COR-L47 (cell line): Measurements from ENCODE around the gene ADARB1.
"Not testable (repeated sequence)": the region's sequence is repeated elsewhere in the genome, so short reads cannot be mapped to it uniquely, and the experiment has no call there.

Experiments used
- DNase-seq: peaks from one replicate; lab custom pipeline; 2025; lab: John Stamatoyannopoulos, UW

Gene ADARB1

GRCh38 chr21:45074048-45074817 is at the start of gene ADARB1:
Gene ADARB1 (plus strand): TSS chr21:45074580. CDS start chr21:45171657, 97,077 bp downstream.
- DNase-seq, result peak; percentile 83

GRCh38 chr21:45026066-45026745 is 48.2 kb upstream of the ADARB1 start:
- no peak for DNase-seq

GRCh38 chr21:45026826-45027225 is 47.6 kb upstream of the ADARB1 start:
- DNase-seq, result no peak

- DNase-seq, result no peak
These were observed 46.9 kb upstream of the ADARB1 start for GRCh38 chr21:45027241-45028196.

- not testable (repeated sequence) for DNase-seq
These were observed 45.7 kb upstream of the ADARB1 start for GRCh38 chr21:45028645-45029044.

GRCh38 chr21:45029298-45029947 is 45.0 kb upstream of the ADARB1 start:
- DNase-seq, result peak; percentile 24

GRCh38 chr21:45029948-45030681 is 44.3 kb upstream of the ADARB1 start:
- DNase-seq, result no peak

GRCh38 chr21:45030682-45031570 is 43.5 kb upstream of the ADARB1 start:
- no peak for DNase-seq

- no peak for DNase-seq
These were observed 42.7 kb upstream of the ADARB1 start for GRCh38 chr21:45031571-45032191.

- DNase-seq, result no peak
These were observed 42.0 kb upstream of the ADARB1 start for GRCh38 chr21:45032332-45032731.

GRCh38 chr21:45032977-45033710 is 41.2 kb upstream of the ADARB1 start:
- no peak for DNase-seq

- no peak for DNase-seq
These were observed 40.4 kb upstream of the ADARB1 start for GRCh38 chr21:45033791-45034555.

GRCh38 chr21:45034556-45035476 is 39.6 kb upstream of the ADARB1 start:
- no peak for DNase-seq

- DNase-seq, result no peak
These were observed 38.9 kb upstream of the ADARB1 start for GRCh38 chr21:45035477-45035848.

- DNase-seq, result no peak
These were observed 37.8 kb upstream of the ADARB1 start for GRCh38 chr21:45036630-45037029.

- no peak for DNase-seq
These were observed 36.4 kb upstream of the ADARB1 start for GRCh38 chr21:45037986-45038385.
